K562 (cell line): ENCODE measurements around the gene CTSO. TPM values are rescaled to one million over a fixed set of nuclear protein-coding genes. Genes with fewer than 3 reads are reported as not detected.

Experiments used
- ATAC-seq: fragments of 200-7000 bp; cut with Tn5 transposase; 3 replicates; pipeline ENCODE4 v1.9.1; 2020; ENCODE audit warnings: moderate library complexity
- BruUV-seq: library from RNA; stranded (reverse); fragments of 400-500 nt; replicated peaks from 2 replicates; lab custom pipeline; 2021; lab: Mats Ljungman, UMichigan
- CTCF ChIA-PET: fragments of 300-600 bp; formaldehyde crosslinking; extraction: SDS; loops from one replicate; lab custom pipeline; 2021; ENCODE audit warnings: low intra/inter-chr PET ratio; lab: Yijun Ruan, JAX
- POLR2A ChIA-PET: fragments of 300-600, 350-650 bp; sonication (Branson Sonifier 250); formaldehyde crosslinking; extraction: SDS; loops from one replicate; lab custom pipeline; 2021; ENCODE audit warnings: antibody characterized with exemption, inconsistent platforms; lab: Yijun Ruan, JAX
- DNase-seq, 4 experiments: peaks; one replicate each; pipeline versions ENCODE4 v3.0.0 to v3.0.0-alpha.2; 2011 to 2018; ENCODE audit warnings: low spot score in 3 of 4, mixed read lengths in 3 of 4; ENCODE audit errors: extremely low read depth in 1 of 4
- FAIRE-seq: peaks from 2 replicates; lab custom pipeline; 2011; peaks lifted over from hg19 to GRCh38; lab: Jason Lieb, UNC
- H2AFZ ChIP-seq: 2 replicates; pipeline ENCODE4 v1.6.0; 2011; ENCODE audit warnings: low read depth, low read length, control low read depth, inconsistent platforms
- H3K27ac ChIP-seq: fragments of 200-600 bp; 3 replicates; pipeline ENCODE4 v1.8.0; 2011; ENCODE audit warnings: low read depth, mild to moderate bottlenecking, control low read depth, inconsistent platforms, low read length, moderate library complexity, mixed read lengths; ENCODE audit errors: extremely low read depth
- H3K27me3 ChIP-seq, 2 experiments: fragments of 300-600 bp in 1 of 2; 2 replicates in 1 of 2; 3 replicates in 1 of 2; pipeline versions ENCODE4 v1.6.0 to v1.8.0; 2011; ENCODE audit warnings: inconsistent platforms in 2 of 2, low read length in 2 of 2, mild to moderate bottlenecking in 1 of 2, mixed read lengths in 1 of 2, moderate library complexity in 1 of 2; ENCODE audit not compliant: control insufficient read depth in 2 of 2, insufficient read depth in 2 of 2
- H3K36me3 ChIP-seq: fragments of 300-600 bp; 3 replicates; pipeline ENCODE4 v1.8.0; 2011; ENCODE audit warnings: mild to moderate bottlenecking, low read length, inconsistent platforms; ENCODE audit not compliant: control insufficient read depth, insufficient read depth
- H3K4me1 ChIP-seq, 2 experiments: fragments of 200-600 bp in 1 of 2; replicated peaks in 1 of 2; 2 replicates in 1 of 2; 3 replicates in 1 of 2; pipeline versions ENCODE4 v1.5.1 to v1.8.0; 2011; ENCODE audit warnings: inconsistent platforms in 2 of 2, low read length in 2 of 2, mild to moderate bottlenecking in 1 of 2, mixed read lengths in 1 of 2, moderate library complexity in 1 of 2; ENCODE audit not compliant: control insufficient read depth in 2 of 2, insufficient read depth in 2 of 2
- H3K4me2 ChIP-seq: 2 replicates; pipeline ENCODE4 v1.6.1; 2011; ENCODE audit warnings: low read length, control low read depth, inconsistent platforms, mixed read lengths; ENCODE audit not compliant: insufficient read depth
- H3K4me3 ChIP-seq: fragments of 200-600 bp; sonication (generic), shearing (Covaris generic); 2 replicates; pipeline ENCODE4 v1.5.1; 2016; ENCODE audit warnings: control low read depth, inconsistent platforms
- H3K79me2 ChIP-seq: fragments of 200-600 bp; 3 replicates; pipeline ENCODE4 v1.8.0; 2011; ENCODE audit warnings: low read length, inconsistent platforms; ENCODE audit not compliant: control insufficient read depth, insufficient read depth
- H3K9ac ChIP-seq, 2 experiments: 2 replicates each; pipeline versions ENCODE4 v1.6.0 to v1.6.1; 2011; ENCODE audit warnings: low read depth in 2 of 2, low read length in 2 of 2, control low read depth in 1 of 2, inconsistent platforms in 1 of 2, mild to moderate bottlenecking in 1 of 2, mixed read lengths in 1 of 2; ENCODE audit not compliant: insufficient read depth in 1 of 2
- H3K9me1 ChIP-seq: one replicate; pipeline ENCODE4 v1.6.0; 2011; ENCODE audit warnings: inconsistent platforms, mild to moderate bottlenecking, low read length, moderate library complexity; ENCODE audit not compliant: control insufficient read depth, insufficient read depth
- H3K9me3 ChIP-seq: replicated peaks from 2 replicates; pipeline ENCODE4 v1.5.1; 2011; ENCODE audit warnings: low read depth, low read length, inconsistent platforms; ENCODE audit not compliant: control insufficient read depth, insufficient read depth
- H4K20me1 ChIP-seq: replicated peaks from 2 replicates; pipeline ENCODE4 v1.6.1; 2011; ENCODE audit warnings: low read length, inconsistent platforms, mixed read lengths; ENCODE audit not compliant: control insufficient read depth, insufficient read depth
- CBFA2T3 ChIP-seq: fragments of 450-650 bp; IDR thresholded peaks from 2 replicates; pipeline ENCODE4 v1.6.1; 2017
- DNMT1 ChIP-seq: fragments of 450-650 bp; IDR thresholded peaks from 2 replicates; pipeline ENCODE4 v1.6.1; 2016; ENCODE audit warnings: antibody characterized with exemption, mild to moderate bottlenecking
- IFI16 ChIP-seq: fragments of 250-450 bp; sonication (Bioruptor Pico); IDR thresholded peaks from 2 replicates; pipeline ENCODE4 v2.1.2; 2022; ENCODE audit warnings: mild to moderate bottlenecking, inconsistent platforms
- KAT8 ChIP-seq: fragments of 450-650 bp; IDR thresholded peaks from 2 replicates; pipeline ENCODE4 v1.6.1; 2016; ENCODE audit warnings: low read depth, mild to moderate bottlenecking
- POU5F1 ChIP-seq: fragments of 150-350 bp; IDR thresholded peaks from 2 replicates; pipeline ENCODE4 v1.6.1; 2014; ENCODE audit warnings: borderline replicate concordance, low read length, low read depth, mild to moderate bottlenecking; ENCODE audit not compliant: partially characterized antibody
- PRPF4 ChIP-seq: fragments of 200-400 bp; formaldehyde crosslinking; IDR thresholded peaks from one replicate; pipeline ENCODE4 v1.6.1; 2017; ENCODE audit warnings: low read length, low read depth, mild to moderate bottlenecking; ENCODE audit not compliant: insufficient read depth, poor library complexity, severe bottlenecking
- SP2 ChIP-seq: IDR thresholded peaks from 2 replicates; pipeline ENCODE4 v1.6.1; 2011; ENCODE audit warnings: mild to moderate bottlenecking, low read depth, low read length, moderate library complexity; ENCODE audit not compliant: poor library complexity, severe bottlenecking; ENCODE audit errors: extremely low read depth
- TOE1 ChIP-seq, 2 experiments: fragments of 450-650 bp in 1 of 2; sonication (generic) in 1 of 2; formaldehyde crosslinking in 1 of 2; IDR thresholded peaks; 2 replicates each; pipeline versions ENCODE4 v1.7.1 to v1.8.0; 2016 to 2022; ENCODE audit warnings: borderline replicate concordance in 2 of 2, mild to moderate bottlenecking in 2 of 2, antibody characterized with exemption in 1 of 2, inconsistent platforms in 1 of 2, low read depth in 1 of 2, missing genetic modification reagents in 1 of 2, moderate library complexity in 1 of 2
- TRIM24 ChIP-seq, 2 experiments: fragments of 450-650 bp; IDR thresholded peaks; 2 replicates each; pipeline ENCODE4 v1.6.1; 2016
- WGBS: fragments of 100-300 bp; shearing (Covaris generic); methylation state at CpG from one replicate; pipeline ENCODE4 v1.1.6; 2016; ENCODE audit warnings: low coverage, mixed read lengths; ENCODE audit not compliant: insufficient coverage; ENCODE audit errors: missing lambda C conversion rate; 5-methylcytosine and 5-hydroxymethylcytosine counted together
- in situ Hi-C: fragments of 300-500 bp; cut with MboI; formaldehyde crosslinking; loops from 4 replicates; pipeline ENCODE4 v1.15.0; 2018; ENCODE audit warnings: inconsistent platforms, mixed read lengths
- intact Hi-C: fragments of 100-400 bp; cut with micrococcal nuclease; formaldehyde crosslinking; loops from 2 replicates; pipeline ENCODE4 v1.14.2; 2022
- polyA plus RNA-seq, 8 experiments: library from polyadenylated mRNA; depleted of rRNA in 4 of 8; stranded (reverse) in 5 of 8; unstranded in 3 of 8; fragments of >200 nt; fragmentation: Nextera tagmentation in 2 of 8; fragmentation: Illumina TruSeq in 1 of 8; extraction: Ambion mirVana in 2 of 8; extraction: Trizol in 1 of 8; gene quantifications; 2 replicates each; pipeline versions ENCODE4 v1.2.1 to v1.2.3, GENCODE V29; 2011 to 2014; ENCODE audit warnings: inconsistent platforms in 1 of 8, missing spikeins in 1 of 8
- total RNA-seq, 7 experiments: library from RNA; depleted of rRNA in 6 of 7; stranded (reverse); fragments of >200 nt in 6 of 7; fragmentation: Illumina TruSeq in 2 of 7; extraction: Trizol in 2 of 7; gene quantifications; 2 replicates each; pipeline versions ENCODE4 v1.2.1 to v1.2.3, GENCODE V29; 2011 to 2021; ENCODE audit warnings: low replicate concordance in 1 of 7
- TF ChIP-seq, protein P1 (sequence below): fragments of 450-650 bp; formaldehyde crosslinking; IDR thresholded peaks from 2 replicates; pipeline ENCODE4 v1.4.0; 2020; ENCODE audit warnings: mild to moderate bottlenecking, mixed read lengths
- TF ChIP-seq, protein P2 (sequence below), 2 experiments: fragments of 250-450 bp in 1 of 2; fragments of 450-650 bp in 1 of 2; sonication (Bioruptor Pico) in 1 of 2; IDR thresholded peaks; 2 replicates each; pipeline versions ENCODE4 v1.6.1 to v1.8.0; 2016 to 2021; ENCODE audit warnings: mild to moderate bottlenecking in 2 of 2, moderate library complexity in 2 of 2, missing compliant biosample characterization in 1 of 2, missing genetic modification characterization in 1 of 2
- TF ChIP-seq, protein P3 (sequence below): sonication (generic); formaldehyde crosslinking; IDR thresholded peaks from 2 replicates; pipeline ENCODE4 v1.8.1; 2022; ENCODE audit warnings: missing genetic modification reagents
- TF ChIP-seq, protein P4 (sequence below): sonication (generic); formaldehyde crosslinking; IDR thresholded peaks from 2 replicates; pipeline ENCODE4 v1.8.0; 2022; ENCODE audit warnings: mild to moderate bottlenecking, missing genetic modification reagents

CTSO gene
- total and polyA plus RNA-seq, 9 of the 15 experiments (the other 6 are each of a cell fraction or from before 2014, with no cell fraction given): 0.03 to 0.07 (median 0.04) TPM; not detected in 5

DNA sequence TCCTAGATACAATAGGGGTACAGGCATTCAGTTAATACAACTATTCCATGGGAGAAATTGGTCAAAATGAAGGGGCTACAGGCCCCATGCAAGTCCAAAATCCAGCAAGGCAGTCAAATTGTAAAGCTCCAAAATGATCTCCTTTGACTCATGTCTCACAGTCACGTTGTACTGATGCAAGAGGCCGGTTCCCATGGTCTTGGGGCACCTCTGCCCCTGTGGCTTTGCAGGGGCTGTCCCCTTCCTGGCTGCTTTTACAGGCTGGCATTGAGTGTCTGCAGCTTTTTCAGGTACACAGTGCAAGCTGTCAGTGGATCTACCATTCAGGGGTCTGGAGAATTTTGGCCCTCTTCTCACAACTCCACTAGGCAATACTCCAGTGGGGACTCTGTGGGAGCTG, 75.1 kb downstream of the CTSO start:
- FAIRE-seq (no peak), DNase-seq (no peak), ATAC-seq (no peak)
- Histone ChIP-seq H3K4me3 (no peak overlapping the region), H2AFZ (no peak overlapping the region), H3K9ac (no peak overlapping the region), H3K4me2 (no peak overlapping the region), H3K27ac (no peak overlapping the region), H3K4me1 (no peaks in the 10 kb centered on the region), H3K9me1 (no peaks in the 10 kb centered on the region), H3K27me3 (no peaks in the 10 kb centered on the region), H4K20me1 (no peaks in the 10 kb centered on the region), H3K79me2 (no peaks in the 10 kb centered on the region), H3K36me3 (no peaks in the 10 kb centered on the region), H3K9me3 (no peaks in the 10 kb centered on the region)
- POLR2A ChIA-PET: no interaction called here
- CTCF ChIA-PET: no interaction called here
- no TSS peak for BruUV-seq
- TF ChIP-seq POU5F1 (no peak), TRIM24 (IDR thresholded peaks at IDR 0.05) (no peak), DNMT1 (no peak), CBFA2T3 (no peak), IFI16 (CRISPR knock-in tag) (no peak), SP2 (no peak), KAT8 (no peak), PRPF4 (no peak), TOE1 (IDR thresholded peaks at IDR 0.05; ENCODE audit: borderline replicate concordance) (no peak), TOE1 (CRISPR knock-in tag; IDR thresholded peaks at IDR 0.05; ENCODE audit: borderline replicate concordance, low read depth) (no peak)
- TF ChIP-seq, protein P1, sequence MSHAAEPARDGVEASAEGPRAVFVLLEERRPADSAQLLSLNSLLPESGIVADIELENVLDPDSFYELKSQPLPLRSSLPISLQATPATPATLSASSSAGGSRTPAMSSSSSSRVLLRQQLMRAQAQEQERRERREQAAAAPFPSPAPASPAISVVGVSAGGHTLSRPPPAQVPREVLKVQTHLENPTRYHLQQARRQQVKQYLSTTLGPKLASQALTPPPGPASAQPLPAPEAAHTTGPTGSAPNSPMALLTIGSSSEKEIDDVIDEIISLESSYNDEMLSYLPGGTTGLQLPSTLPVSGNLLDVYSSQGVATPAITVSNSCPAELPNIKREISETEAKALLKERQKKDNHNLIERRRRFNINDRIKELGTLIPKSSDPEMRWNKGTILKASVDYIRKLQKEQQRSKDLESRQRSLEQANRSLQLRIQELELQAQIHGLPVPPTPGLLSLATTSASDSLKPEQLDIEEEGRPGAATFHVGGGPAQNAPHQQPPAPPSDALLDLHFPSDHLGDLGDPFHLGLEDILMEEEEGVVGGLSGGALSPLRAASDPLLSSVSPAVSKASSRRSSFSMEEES: no peak
- TF ChIP-seq, protein P2, sequence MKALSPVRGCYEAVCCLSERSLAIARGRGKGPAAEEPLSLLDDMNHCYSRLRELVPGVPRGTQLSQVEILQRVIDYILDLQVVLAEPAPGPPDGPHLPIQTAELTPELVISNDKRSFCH (CRISPR knock-in tag; IDR thresholded peaks at IDR 0.05): no peak
- TF ChIP-seq, protein P2 (tag; IDR thresholded peaks at IDR 0.05): no peak
- TF ChIP-seq, protein P3, sequence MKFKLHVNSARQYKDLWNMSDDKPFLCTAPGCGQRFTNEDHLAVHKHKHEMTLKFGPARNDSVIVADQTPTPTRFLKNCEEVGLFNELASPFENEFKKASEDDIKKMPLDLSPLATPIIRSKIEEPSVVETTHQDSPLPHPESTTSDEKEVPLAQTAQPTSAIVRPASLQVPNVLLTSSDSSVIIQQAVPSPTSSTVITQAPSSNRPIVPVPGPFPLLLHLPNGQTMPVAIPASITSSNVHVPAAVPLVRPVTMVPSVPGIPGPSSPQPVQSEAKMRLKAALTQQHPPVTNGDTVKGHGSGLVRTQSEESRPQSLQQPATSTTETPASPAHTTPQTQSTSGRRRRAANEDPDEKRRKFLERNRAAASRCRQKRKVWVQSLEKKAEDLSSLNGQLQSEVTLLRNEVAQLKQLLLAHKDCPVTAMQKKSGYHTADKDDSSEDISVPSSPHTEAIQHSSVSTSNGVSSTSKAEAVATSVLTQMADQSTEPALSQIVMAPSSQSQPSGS (CRISPR knock-in tag): no peak
- TF ChIP-seq, protein P4, sequence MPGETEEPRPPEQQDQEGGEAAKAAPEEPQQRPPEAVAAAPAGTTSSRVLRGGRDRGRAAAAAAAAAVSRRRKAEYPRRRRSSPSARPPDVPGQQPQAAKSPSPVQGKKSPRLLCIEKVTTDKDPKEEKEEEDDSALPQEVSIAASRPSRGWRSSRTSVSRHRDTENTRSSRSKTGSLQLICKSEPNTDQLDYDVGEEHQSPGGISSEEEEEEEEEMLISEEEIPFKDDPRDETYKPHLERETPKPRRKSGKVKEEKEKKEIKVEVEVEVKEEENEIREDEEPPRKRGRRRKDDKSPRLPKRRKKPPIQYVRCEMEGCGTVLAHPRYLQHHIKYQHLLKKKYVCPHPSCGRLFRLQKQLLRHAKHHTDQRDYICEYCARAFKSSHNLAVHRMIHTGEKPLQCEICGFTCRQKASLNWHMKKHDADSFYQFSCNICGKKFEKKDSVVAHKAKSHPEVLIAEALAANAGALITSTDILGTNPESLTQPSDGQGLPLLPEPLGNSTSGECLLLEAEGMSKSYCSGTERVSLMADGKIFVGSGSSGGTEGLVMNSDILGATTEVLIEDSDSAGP (CRISPR knock-in tag): no peak
- intact Hi-C loops: no loop called here
- WGBS: 0% methylated on average over 2 of the region's 2 CpGs
- in situ Hi-C loops: no loop called here
